A549 (cell line): ENCODE data around the gene CPA5. TPM values are rescaled to one million over a fixed set of nuclear protein-coding genes. Genes with fewer than 3 reads are reported as not detected.

ENCODE experiments used
- ATAC-seq, 2 experiments: fragments of 200-7000 bp in 1 of 2; fragments of >200 bp in 1 of 2; cut with Nextera tagmentation in 1 of 2; cut with Tn5 transposase in 1 of 2; 3 replicates each; pipeline versions ENCODE4 v1.8.0 to v1.9.1; 2018 to 2020; ENCODE audit warnings: mild to moderate bottlenecking in 1 of 2, moderate library complexity in 1 of 2
- CTCF ChIA-PET: fragments of 300-600 bp; sonication (Branson Sonifier 250); formaldehyde crosslinking; extraction: SDS; loops from one replicate; lab custom pipeline; 2021; ENCODE audit warnings: antibody characterized with exemption, inconsistent platforms; lab: Yijun Ruan, JAX
- POLR2A ChIA-PET: fragments of 350-600 bp; formaldehyde crosslinking; extraction: SDS; loops from one replicate; lab custom pipeline; 2021; ENCODE audit warnings: antibody characterized with exemption, inconsistent platforms; lab: Yijun Ruan, JAX
- DNase-seq, 2 experiments: peaks; one replicate each; pipeline versions ENCODE4 v3.0.0 to v3.0.0-alpha.2; 2011 to 2016; ENCODE audit warnings: low read depth in 1 of 2, low spot score in 1 of 2
- FAIRE-seq: peaks from 2 replicates; lab custom pipeline; 2011; peaks lifted over from hg19 to GRCh38; lab: Jason Lieb, UNC
- H3K27ac ChIP-seq, 2 experiments: fragments of >200 bp; sonication (Bioruptor Twin); formaldehyde crosslinking; 3 replicates each; pipeline ENCODE4 v1.5.1; 2016 to 2017
- H3K4me1 ChIP-seq: fragments of >200 bp; sonication (Bioruptor Twin); formaldehyde crosslinking; 3 replicates; pipeline ENCODE4 v1.6.1; 2016
- H3K4me2 ChIP-seq: fragments of >200 bp; sonication (Bioruptor Twin); formaldehyde crosslinking; 3 replicates; pipeline ENCODE4 v1.6.1; 2016
- H3K4me3 ChIP-seq: fragments of >200 bp; sonication (Bioruptor Twin); formaldehyde crosslinking; 3 replicates; pipeline ENCODE4 v1.5.1; 2016
- H3K9me3 ChIP-seq: fragments of >200 bp; sonication (Bioruptor Twin); formaldehyde crosslinking; 3 replicates; pipeline ENCODE4 v1.6.1; 2016
- BHLHE40 ChIP-seq: IDR thresholded peaks from 2 replicates; pipeline ENCODE4 v1.6.1; 2012; ENCODE audit warnings: low read depth, low read length, inconsistent platforms
- CBX2 ChIP-seq: fragments of 200-600 bp; sonication (generic); IDR thresholded peaks from 2 replicates; pipeline ENCODE4 v1.6.1; 2016; ENCODE audit warnings: low read depth, mild to moderate bottlenecking, borderline replicate concordance
- CHD4 ChIP-seq: fragments of 200-600 bp; sonication (generic); IDR thresholded peaks from 2 replicates; pipeline ENCODE4 v1.6.1; 2016; ENCODE audit warnings: antibody characterized with exemption, mild to moderate bottlenecking, borderline replicate concordance
- CTCF ChIP-seq: fragments of >200 bp; sonication (Bioruptor Twin); formaldehyde crosslinking; IDR thresholded peaks from 3 replicates; pipeline ENCODE4 v1.5.1; 2016
- EP300 ChIP-seq, 2 experiments: fragments of >200 bp; sonication (Bioruptor Twin); formaldehyde crosslinking; IDR thresholded peaks; 2 replicates in 1 of 2; 3 replicates in 1 of 2; pipeline ENCODE4 v1.6.1; 2016 to 2017
- FOSL2 ChIP-seq, 2 experiments: fragments of 450-650 bp in 1 of 2; fragments of >200 bp in 1 of 2; sonication (Bioruptor Twin) in 1 of 2; formaldehyde crosslinking; IDR thresholded peaks; 2 replicates each; pipeline versions ENCODE4 v1.5.0 to v1.6.1; 2016 to 2020; ENCODE audit warnings: mild to moderate bottlenecking in 1 of 2, moderate library complexity in 1 of 2
- GATA3 ChIP-seq: IDR thresholded peaks from 2 replicates; pipeline ENCODE4 v1.6.1; 2012; ENCODE audit warnings: borderline replicate concordance
- HDAC2 ChIP-seq: fragments of 200-600 bp; sonication (generic); IDR thresholded peaks from 2 replicates; pipeline ENCODE4 v1.6.1; 2016
- HES2 ChIP-seq: fragments of >200 bp; sonication (Bioruptor Twin); formaldehyde crosslinking; IDR thresholded peaks from 2 replicates; pipeline ENCODE4 v1.6.1; 2016
- HMGXB4 ChIP-seq: fragments of 250-450 bp; sonication (Bioruptor Pico); IDR thresholded peaks from 2 replicates; pipeline ENCODE4 v1.5.0; 2021; ENCODE audit warnings: mild to moderate bottlenecking, moderate library complexity, borderline replicate concordance
- HOXA7 ChIP-seq: fragments of 250-450 bp; sonication (Bioruptor Pico); IDR thresholded peaks from 2 replicates; pipeline ENCODE4 v1.5.0; 2020; ENCODE audit warnings: mild to moderate bottlenecking, moderate library complexity
- HOXB13 ChIP-seq: fragments of 250-450 bp; sonication (Bioruptor Pico); IDR thresholded peaks from 2 replicates; pipeline ENCODE4 v1.5.0; 2020; ENCODE audit warnings: low read depth, mild to moderate bottlenecking, moderate library complexity
- KDM1A ChIP-seq: fragments of 200-600 bp; sonication (generic); IDR thresholded peaks from 2 replicates; pipeline ENCODE4 v1.6.1; 2016; ENCODE audit warnings: low read depth, mild to moderate bottlenecking
- MAFK ChIP-seq: fragments of 450-650 bp; IDR thresholded peaks from 2 replicates; pipeline ENCODE4 v1.6.1; 2014; ENCODE audit not compliant: partially characterized antibody
- MAZ ChIP-seq: fragments of 150-350 bp; IDR thresholded peaks from 2 replicates; pipeline ENCODE4 v1.6.1; 2014; ENCODE audit warnings: antibody characterized with exemption, low read depth, low read length, borderline replicate concordance
- NR3C1 ChIP-seq: fragments of >200 bp; sonication (Bioruptor Twin); formaldehyde crosslinking; IDR thresholded peaks from 3 replicates; pipeline ENCODE4 v1.6.1; 2017
- POLR2A ChIP-seq: IDR thresholded peaks from 2 replicates; pipeline ENCODE4 v1.6.1; 2012; ENCODE audit warnings: mild to moderate bottlenecking, low read length
- POLR2AphosphoS2 ChIP-seq: conservative IDR thresholded peaks from 2 replicates; pipeline ENCODE4 v1.6.1; 2012; ENCODE audit warnings: low read length, improper control_type of control experiment, inconsistent platforms
- RAD21 ChIP-seq, 2 experiments: fragments of >200 bp in 1 of 2; sonication (Bioruptor Twin) in 1 of 2; formaldehyde crosslinking in 1 of 2; IDR thresholded peaks in 1 of 2; conservative IDR thresholded peaks in 1 of 2; 2 replicates in 1 of 2; 3 replicates in 1 of 2; pipeline ENCODE4 v1.6.1; 2012 to 2018; ENCODE audit warnings: inconsistent platforms in 1 of 2
- RCOR1 ChIP-seq: fragments of 150-350 bp; IDR thresholded peaks from 2 replicates; pipeline ENCODE4 v1.6.1; 2014; ENCODE audit warnings: antibody characterized with exemption, low read length, low read depth
- RFX5 ChIP-seq: fragments of 450-650 bp; IDR thresholded peaks from 2 replicates; pipeline ENCODE4 v1.7.1; 2014; ENCODE audit warnings: antibody characterized with exemption, mild to moderate bottlenecking, moderate library complexity
- RNF2 ChIP-seq: fragments of 200-600 bp; sonication (generic); IDR thresholded peaks from 2 replicates; pipeline ENCODE4 v1.6.1; 2016; ENCODE audit warnings: low read depth, mild to moderate bottlenecking, antibody characterized with exemption, moderate library complexity, borderline replicate concordance
- SMC3 ChIP-seq: fragments of >200 bp; sonication (Bioruptor Twin); formaldehyde crosslinking; IDR thresholded peaks from 3 replicates; pipeline ENCODE4 v1.6.1; 2018; ENCODE audit warnings: inconsistent platforms
- TFCP2L1 ChIP-seq: fragments of 250-450 bp; sonication (Bioruptor Pico); IDR thresholded peaks from 2 replicates; pipeline ENCODE4 v1.5.0; 2021; ENCODE audit warnings: mild to moderate bottlenecking
- ZC3H11A ChIP-seq: fragments of 450-650 bp; IDR thresholded peaks from 2 replicates; pipeline ENCODE4 v1.6.1; 2014; ENCODE audit warnings: antibody characterized with exemption, mild to moderate bottlenecking
- ZNF302 ChIP-seq: fragments of 250-450 bp; sonication (Bioruptor Pico); IDR thresholded peaks from 2 replicates; pipeline ENCODE4 v1.9.0; 2021; ENCODE audit warnings: inconsistent platforms, mild to moderate bottlenecking, moderate library complexity
- ZSCAN20 ChIP-seq: fragments of 250-450 bp; sonication (Bioruptor Pico); IDR thresholded peaks from 2 replicates; pipeline ENCODE4 v1.8.0; 2022; ENCODE audit warnings: mild to moderate bottlenecking, moderate library complexity
- WGBS: methylation state at CpG from one replicate; pipeline ENCODE4 v1.1.6; 2017; ENCODE audit errors: missing lambda C conversion rate; 5-methylcytosine and 5-hydroxymethylcytosine counted together
- polyA plus RNA-seq, 4 experiments: library from polyadenylated mRNA; depleted of rRNA in 3 of 4; stranded (reverse); fragments of >200 nt; fragmentation: RNase III in 1 of 4; extraction: RNeasy Plus Mini Kit Qiagen cat#74134 plus additional on column Dnase treatment in 1 of 4; gene quantifications; 2 replicates in 3 of 4; 3 replicates in 1 of 4; pipeline ENCODE4 v1.2.3, GENCODE V29; 2011 to 2017

Gene CPA5
- polyA plus RNA-seq, 2 of the 4 experiments (the other 2 are of a cell fraction), result not detected

GRCh38 chr7:130386876-130387275 is 42.3 kb downstream of the CPA5 start:
- Histone ChIP-seq H3K27ac (no peak overlapping the region), H3K4me3 (no peak overlapping the region), H3K4me1 (no peaks in the 10 kb centered on the region), H3K4me2 (no peak overlapping the region), H3K9me3 (no peaks in the 10 kb centered on the region)
- ATAC-seq, result no peak
- no peak for TF ChIP-seq GATA3
- no peak for TF ChIP-seq ZSCAN20
- no peak for TF ChIP-seq CBX2
- TF ChIP-seq TFCP2L1 (CRISPR knock-in tag), result no peak
- no peak for TF ChIP-seq HES2
- 95% methylated on average over 3 of the region's 3 CpGs for WGBS
- POLR2A ChIA-PET, result no interaction called here
- DNase-seq, result no peak
- CTCF ChIA-PET, result no interaction called here
- no peak for FAIRE-seq

GRCh38 chr7:130387306-130387627 is 42.7 kb downstream of the CPA5 start:
- FAIRE-seq, result no peak

GRCh38 chr7:130387628-130388403 is 43.2 kb downstream of the CPA5 start:
- Histone ChIP-seq H3K4me1 (no peaks in the 10 kb centered on the region), H3K4me3 (no peak overlapping the region), H3K9me3 (no peaks in the 10 kb centered on the region), H3K4me2 (no peak overlapping the region), H3K27ac (no peak overlapping the region)
- ATAC-seq, result no peak
- ChIA-PET POLR2A (no interaction called here), CTCF (no interaction called here)
- WGBS, result 83% methylated on average over 12 of the region's 12 CpGs
- no peak for DNase-seq
- no peak for FAIRE-seq
- TF ChIP-seq POLR2AphosphoS2 (no peak), HDAC2 (no peak), CTCF (no peak), HOXA7 (CRISPR knock-in tag) (no peak), BHLHE40 (no peak), ZNF302 (no peak), HOXB13 (no peak), KDM1A (no peak), HMGXB4 (CRISPR knock-in tag) (no peak), POLR2A (no peak), MAZ (no peak), RNF2 (no peak), RCOR1 (no peak), CHD4 (no peak), FOSL2 (IDR thresholded peaks at IDR 0.05) (no peak), FOSL2 (CRISPR knock-in tag; IDR thresholded peaks at IDR 0.05) (no peak), SMC3 (no peak), ZC3H11A (no peak), EP300 (IDR thresholded peaks at IDR 0.05) (no peak)

More at GRCh38 chr7:130387306-130387627, 42.7 kb downstream of the CPA5 start:
- ChIA-PET CTCF (no interaction called here), POLR2A (no interaction called here)
- no peak for TF ChIP-seq CTCF
- no peak for TF ChIP-seq MAFK
- no peak for TF ChIP-seq RFX5
- no peak for TF ChIP-seq RAD21 (conservative IDR thresholded peaks at IDR 0.05 in 1 of 2, IDR thresholded peaks at IDR 0.05 in 1 of 2)
- no peak for TF ChIP-seq NR3C1
- no peaks in the 10 kb centered on the region for H3K9me3 ChIP-seq
- 60% methylated on average over 3 of the region's 3 CpGs for WGBS
- H3K4me1 ChIP-seq, result no peaks in the 10 kb centered on the region
- ATAC-seq, result no peak
- no peak overlapping the region for H3K27ac ChIP-seq
- no peak overlapping the region for H3K4me2 ChIP-seq
- DNase-seq, result no peak
- H3K4me3 ChIP-seq, result no peak overlapping the region
